GM12878 (cell line): Measurements from ENCODE around the gene ASIC1. TPM values are rescaled to one million over a fixed set of nuclear protein-coding genes. Genes with fewer than 3 reads are reported as not detected.

Experiments used
- DPF2 ChIP-seq: fragments of 450-650 bp; IDR thresholded peaks from 2 replicates; pipeline ENCODE4 v1.6.1; 2017; ENCODE audit warnings: mild to moderate bottlenecking
- EP300 ChIP-seq, 2 experiments: fragments of 150-350 bp in 1 of 2; IDR thresholded peaks; 2 replicates each; pipeline ENCODE4 v1.6.1; 2011 to 2012; ENCODE audit warnings: low read depth in 2 of 2, low read length in 2 of 2, borderline replicate concordance in 1 of 2, improper control_type of control experiment in 1 of 2, inconsistent platforms in 1 of 2; ENCODE audit not compliant: control insufficient read depth in 1 of 2
- IKZF2 ChIP-seq, 2 experiments: fragments of 450-650 bp; IDR thresholded peaks; 2 replicates each; pipeline ENCODE4 v1.6.1; 2017; ENCODE audit warnings: mild to moderate bottlenecking in 2 of 2, moderate library complexity in 2 of 2
- POLR2AphosphoS5 ChIP-seq: IDR thresholded peaks from 2 replicates; pipeline ENCODE4 v1.6.1; 2011; ENCODE audit warnings: mild to moderate bottlenecking, low read length, inconsistent platforms
- STAT3 ChIP-seq: IDR thresholded peaks from 2 replicates; pipeline ENCODE4 v1.6.1; 2011; ENCODE audit warnings: low read depth, low read length, improper control_type of control experiment
- ZNF207 ChIP-seq: fragments of 450-650 bp; IDR thresholded peaks from 2 replicates; pipeline ENCODE4 v1.6.1; 2014; ENCODE audit warnings: antibody characterized with exemption, mild to moderate bottlenecking, borderline replicate concordance
- ZNF217 ChIP-seq: fragments of 450-650 bp; IDR thresholded peaks from 2 replicates; pipeline ENCODE4 v1.6.1; 2017; ENCODE audit warnings: antibody characterized with exemption, mild to moderate bottlenecking
- polyA plus RNA-seq, 11 experiments: library from polyadenylated mRNA; depleted of rRNA in 4 of 11; unstranded in 6 of 11; stranded (reverse) in 5 of 11; fragments of >200 nt; fragmentation: Nextera tagmentation in 4 of 11; fragmentation: Illumina TruSeq in 1 of 11; extraction: Ambion mirVana in 4 of 11; extraction: Trizol in 1 of 11; gene quantifications; 1 replicate in 1 of 11; 2 replicates in 10 of 11; pipeline versions ENCODE4 v1.2.1 to v1.2.3, GENCODE V29; 2011 to 2016; ENCODE audit warnings: inconsistent platforms in 2 of 11, missing spikeins in 2 of 11, low read depth in 1 of 11
- total RNA-seq, 4 experiments: library from RNA; depleted of rRNA in 3 of 4; stranded (reverse); fragments of >200 nt in 3 of 4; fragmentation: Illumina TruSeq in 1 of 4; extraction: Trizol in 1 of 4; gene quantifications; 2 replicates each; pipeline versions ENCODE4 v1.2.1 to v1.2.3, GENCODE V29; 2013 to 2021
- TF ChIP-seq, protein P1 (sequence below): IDR thresholded peaks from 2 replicates; pipeline ENCODE4 v1.6.1; 2011; ENCODE audit warnings: mild to moderate bottlenecking, low read depth, low read length, moderate library complexity; ENCODE audit not compliant: insufficient replicate concordance
- TF ChIP-seq, protein P2 (sequence below): fragments of 450-650 bp; IDR thresholded peaks from 2 replicates; pipeline ENCODE4 v1.6.1; 2014; ENCODE audit warnings: mild to moderate bottlenecking
- TF ChIP-seq, protein P3 (sequence below), 3 experiments: IDR thresholded peaks in 2 of 3; conservative IDR thresholded peaks in 1 of 3; 2 replicates each; pipeline ENCODE4 v1.5.1; 2011; ENCODE audit warnings: low read depth in 3 of 3, low read length in 3 of 3, mild to moderate bottlenecking in 3 of 3, control low read depth in 2 of 3, moderate library complexity in 2 of 3, inconsistent platforms in 1 of 3, mixed read lengths in 1 of 3; ENCODE audit not compliant: control insufficient read depth in 2 of 3, insufficient read depth in 1 of 3; ENCODE audit errors: extremely low read depth in 1 of 3

Gene ASIC1
- total and polyA plus RNA-seq, 10 of the 15 experiments (the other 5 are each of a cell fraction or from before 2014, with no cell fraction given) = 0.02 to 0.28 (median 0.21) TPM; not detected in 4

DNA sequence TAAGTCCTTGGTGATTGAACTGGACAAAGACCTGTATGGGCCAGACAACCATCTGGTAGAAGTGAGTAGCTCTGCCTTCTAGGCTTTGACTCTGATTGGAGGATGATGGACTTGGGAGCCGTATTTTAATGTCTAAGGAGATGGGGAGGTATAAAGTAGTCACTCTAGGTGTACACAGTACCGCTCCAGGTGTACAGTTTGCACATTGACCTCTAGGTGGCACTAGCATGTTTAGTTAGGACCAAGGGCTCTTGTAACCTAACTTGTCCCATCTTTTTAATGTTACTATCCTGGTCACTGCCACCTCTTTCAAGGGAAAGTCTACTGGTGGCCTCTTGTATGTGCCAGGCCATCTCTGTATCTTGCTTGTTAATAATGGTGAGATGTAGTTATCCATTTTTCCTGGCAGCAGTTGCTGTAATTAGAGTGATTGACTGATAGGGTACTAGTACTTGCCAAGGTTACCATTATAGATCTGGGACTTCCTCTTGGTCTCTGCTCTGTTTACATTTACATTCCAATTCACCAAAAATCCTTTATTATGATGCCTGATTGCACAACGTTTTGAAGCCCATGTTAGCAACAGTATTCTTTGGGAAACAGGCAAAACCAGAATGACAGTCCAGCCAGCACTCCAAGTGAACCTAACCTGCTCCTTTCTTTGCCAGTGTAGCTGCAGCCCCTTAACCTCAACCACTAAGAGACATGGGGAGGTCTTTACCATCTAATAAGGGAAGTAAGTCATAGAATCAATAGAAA lies 31.4 kb downstream of the ASIC1 start (continued):
- no peak for TF ChIP-seq ZNF207
- no peak for TF ChIP-seq DPF2
- TF ChIP-seq, protein P1, sequence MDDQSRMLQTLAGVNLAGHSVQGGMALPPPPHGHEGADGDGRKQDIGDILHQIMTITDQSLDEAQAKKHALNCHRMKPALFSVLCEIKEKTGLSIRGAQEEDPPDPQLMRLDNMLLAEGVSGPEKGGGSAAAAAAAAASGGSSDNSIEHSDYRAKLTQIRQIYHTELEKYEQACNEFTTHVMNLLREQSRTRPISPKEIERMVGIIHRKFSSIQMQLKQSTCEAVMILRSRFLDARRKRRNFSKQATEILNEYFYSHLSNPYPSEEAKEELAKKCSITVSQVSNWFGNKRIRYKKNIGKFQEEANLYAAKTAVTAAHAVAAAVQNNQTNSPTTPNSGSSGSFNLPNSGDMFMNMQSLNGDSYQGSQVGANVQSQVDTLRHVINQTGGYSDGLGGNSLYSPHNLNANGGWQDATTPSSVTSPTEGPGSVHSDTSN = no peak
- TF ChIP-seq, protein P2, sequence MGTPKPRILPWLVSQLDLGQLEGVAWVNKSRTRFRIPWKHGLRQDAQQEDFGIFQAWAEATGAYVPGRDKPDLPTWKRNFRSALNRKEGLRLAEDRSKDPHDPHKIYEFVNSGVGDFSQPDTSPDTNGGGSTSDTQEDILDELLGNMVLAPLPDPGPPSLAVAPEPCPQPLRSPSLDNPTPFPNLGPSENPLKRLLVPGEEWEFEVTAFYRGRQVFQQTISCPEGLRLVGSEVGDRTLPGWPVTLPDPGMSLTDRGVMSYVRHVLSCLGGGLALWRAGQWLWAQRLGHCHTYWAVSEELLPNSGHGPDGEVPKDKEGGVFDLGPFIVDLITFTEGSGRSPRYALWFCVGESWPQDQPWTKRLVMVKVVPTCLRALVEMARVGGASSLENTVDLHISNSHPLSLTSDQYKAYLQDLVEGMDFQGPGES = no peak
- no peak for TF ChIP-seq IKZF2 (IDR thresholded peaks at IDR 0.05)
- no peak for TF ChIP-seq STAT3
- no peak for TF ChIP-seq ZNF217
- TF ChIP-seq, protein P3, sequence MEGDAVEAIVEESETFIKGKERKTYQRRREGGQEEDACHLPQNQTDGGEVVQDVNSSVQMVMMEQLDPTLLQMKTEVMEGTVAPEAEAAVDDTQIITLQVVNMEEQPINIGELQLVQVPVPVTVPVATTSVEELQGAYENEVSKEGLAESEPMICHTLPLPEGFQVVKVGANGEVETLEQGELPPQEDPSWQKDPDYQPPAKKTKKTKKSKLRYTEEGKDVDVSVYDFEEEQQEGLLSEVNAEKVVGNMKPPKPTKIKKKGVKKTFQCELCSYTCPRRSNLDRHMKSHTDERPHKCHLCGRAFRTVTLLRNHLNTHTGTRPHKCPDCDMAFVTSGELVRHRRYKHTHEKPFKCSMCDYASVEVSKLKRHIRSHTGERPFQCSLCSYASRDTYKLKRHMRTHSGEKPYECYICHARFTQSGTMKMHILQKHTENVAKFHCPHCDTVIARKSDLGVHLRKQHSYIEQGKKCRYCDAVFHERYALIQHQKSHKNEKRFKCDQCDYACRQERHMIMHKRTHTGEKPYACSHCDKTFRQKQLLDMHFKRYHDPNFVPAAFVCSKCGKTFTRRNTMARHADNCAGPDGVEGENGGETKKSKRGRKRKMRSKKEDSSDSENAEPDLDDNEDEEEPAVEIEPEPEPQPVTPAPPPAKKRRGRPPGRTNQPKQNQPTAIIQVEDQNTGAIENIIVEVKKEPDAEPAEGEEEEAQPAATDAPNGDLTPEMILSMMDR (IDR thresholded peaks at IDR 0.05 in 2 of 3, conservative IDR thresholded peaks at IDR 0.05 in 1 of 3; ENCODE audit: control insufficient read depth in 2 of 3, extremely low read depth in 1 of 3, insufficient read depth in 1 of 3, low read depth in 3 of 3, low read length in 3 of 3) = peak; percentile 84 to 89 (median 87)
- TF ChIP-seq EP300 (IDR thresholded peaks at IDR 0.05; ENCODE audit: borderline replicate concordance in 1 of 2, control insufficient read depth in 1 of 2, low read depth in 2 of 2, low read length in 2 of 2) = no peak
- TF ChIP-seq POLR2AphosphoS5 = no peak
